Right atrium auricular region (tissue), 2 donors: Measurements from ENCODE around the gene DOC2A. TPM values are rescaled to one million over a fixed set of nuclear protein-coding genes. Genes with fewer than 3 reads are reported as not detected.

ENCODE experiments used
- DNase-seq: peaks from one replicate; pipeline ENCODE4 v3.0.0-alpha.2; 2019; ENCODE audit warnings: low spot score
- H3K27ac ChIP-seq, 2 donors: fragments of 200-600 bp; sonication (generic); 1 replicate in 1 of 2; 2 replicates in 1 of 2; pipeline ENCODE4 v1.5.1; 2016 to 2019
- H3K27me3 ChIP-seq, 2 donors: fragments of 200-600 bp; sonication (generic); one replicate each; pipeline versions ENCODE4 v1.5.1 to v1.6.0; 2017 to 2019
- H3K36me3 ChIP-seq: fragments of 200-600 bp; sonication (generic); one replicate; pipeline ENCODE4 v1.5.1; 2016
- H3K4me1 ChIP-seq, 2 donors: fragments of 200-600 bp; sonication (generic); one replicate each; pipeline versions ENCODE4 v1.5.1 to v1.6.0; 2017 to 2019
- H3K4me3 ChIP-seq, 2 donors: fragments of 200-600 bp; sonication (generic); 1 replicate in 1 of 2; 2 replicates in 1 of 2; pipeline ENCODE4 v1.5.1; 2017 to 2019; ENCODE audit warnings: mild to moderate bottlenecking in 1 of 2, moderate library complexity in 1 of 2
- H3K9me3 ChIP-seq, 2 donors: fragments of 200-600 bp; sonication (generic); one replicate each; pipeline ENCODE4 v1.5.1; 2019
- total RNA-seq, 2 donors: library from RNA; depleted of rRNA; stranded (reverse); fragments of >200 nt; gene quantifications; one replicate each; pipeline ENCODE4 v1.1.0, GENCODE V29; 2016
- TF ChIP-seq, protein P1 (sequence below), 2 donors: fragments of 200-600 bp; sonication (generic); IDR thresholded peaks; one replicate each; pipeline ENCODE4 v1.5.1; 2019; ENCODE audit warnings: antibody characterized with exemption in 2 of 2

Gene DOC2A
- total RNA-seq, result not detected

DNA sequence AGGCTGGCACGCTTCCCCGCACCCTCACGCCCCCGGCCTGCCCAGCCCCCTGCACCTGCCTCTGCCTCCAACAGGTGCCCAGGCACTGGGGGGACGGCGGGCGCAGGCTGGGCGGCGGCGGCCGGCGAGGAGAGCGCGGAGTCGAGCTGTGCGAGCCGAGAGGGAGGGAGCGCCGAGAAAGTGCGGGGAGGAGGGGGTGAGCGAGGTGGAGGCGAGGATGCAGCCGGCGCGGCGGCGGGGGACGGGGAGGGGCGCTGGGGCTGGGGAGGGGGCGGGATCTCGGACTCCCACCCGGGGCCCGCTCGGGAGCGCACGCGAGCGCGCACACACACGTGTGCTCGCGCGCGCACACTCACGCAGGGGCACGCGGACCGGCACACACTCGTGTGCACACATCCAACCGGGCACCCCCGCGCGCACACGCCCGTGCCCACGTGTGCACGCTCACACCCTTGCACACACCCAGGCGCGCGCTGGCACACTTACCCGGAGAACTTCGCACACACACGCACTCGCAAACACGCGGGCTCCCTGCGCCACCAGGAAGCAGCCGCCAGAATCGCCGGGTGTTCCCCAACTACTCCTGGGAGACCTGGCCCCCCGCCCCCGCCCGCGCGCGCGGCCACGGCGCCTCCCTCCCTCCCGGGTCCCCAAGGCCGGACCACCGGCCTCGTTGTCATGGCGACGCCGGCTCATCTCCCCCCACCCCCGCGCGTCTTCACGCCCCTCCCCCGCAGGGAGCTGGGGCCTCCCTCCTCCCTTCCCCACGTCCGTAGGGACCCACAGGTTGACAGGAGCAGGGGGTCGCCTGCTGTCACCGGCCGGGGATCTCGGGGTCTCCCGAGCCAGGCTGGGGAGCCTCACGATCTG lies at the start of gene DOC2A:
TSS of gene DOC2A (minus strand) at position 184 of the 870 bp plus-strand sequence. CDS start 805 bp downstream, outside the sequence.
- Histone ChIP-seq H3K4me3 (peak within 1 kb of the TSS; percentile 11 to 47), H3K27ac (no peak within 1 kb of the TSS), H3K36me3 (no peaks in the 10 kb centered on the region), H3K9me3 (no peaks in the 10 kb centered on the region), H3K27me3 (peaks cover 23 to 25% of the 10 kb centered on the region in 2 donors), H3K4me1 (peaks cover 0 to 25% of the 10 kb centered on the region in 2 donors)
- no peak for DNase-seq
- TF ChIP-seq, protein P1, sequence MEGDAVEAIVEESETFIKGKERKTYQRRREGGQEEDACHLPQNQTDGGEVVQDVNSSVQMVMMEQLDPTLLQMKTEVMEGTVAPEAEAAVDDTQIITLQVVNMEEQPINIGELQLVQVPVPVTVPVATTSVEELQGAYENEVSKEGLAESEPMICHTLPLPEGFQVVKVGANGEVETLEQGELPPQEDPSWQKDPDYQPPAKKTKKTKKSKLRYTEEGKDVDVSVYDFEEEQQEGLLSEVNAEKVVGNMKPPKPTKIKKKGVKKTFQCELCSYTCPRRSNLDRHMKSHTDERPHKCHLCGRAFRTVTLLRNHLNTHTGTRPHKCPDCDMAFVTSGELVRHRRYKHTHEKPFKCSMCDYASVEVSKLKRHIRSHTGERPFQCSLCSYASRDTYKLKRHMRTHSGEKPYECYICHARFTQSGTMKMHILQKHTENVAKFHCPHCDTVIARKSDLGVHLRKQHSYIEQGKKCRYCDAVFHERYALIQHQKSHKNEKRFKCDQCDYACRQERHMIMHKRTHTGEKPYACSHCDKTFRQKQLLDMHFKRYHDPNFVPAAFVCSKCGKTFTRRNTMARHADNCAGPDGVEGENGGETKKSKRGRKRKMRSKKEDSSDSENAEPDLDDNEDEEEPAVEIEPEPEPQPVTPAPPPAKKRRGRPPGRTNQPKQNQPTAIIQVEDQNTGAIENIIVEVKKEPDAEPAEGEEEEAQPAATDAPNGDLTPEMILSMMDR (IDR thresholded peaks at IDR 0.05), result no peak

DNA sequence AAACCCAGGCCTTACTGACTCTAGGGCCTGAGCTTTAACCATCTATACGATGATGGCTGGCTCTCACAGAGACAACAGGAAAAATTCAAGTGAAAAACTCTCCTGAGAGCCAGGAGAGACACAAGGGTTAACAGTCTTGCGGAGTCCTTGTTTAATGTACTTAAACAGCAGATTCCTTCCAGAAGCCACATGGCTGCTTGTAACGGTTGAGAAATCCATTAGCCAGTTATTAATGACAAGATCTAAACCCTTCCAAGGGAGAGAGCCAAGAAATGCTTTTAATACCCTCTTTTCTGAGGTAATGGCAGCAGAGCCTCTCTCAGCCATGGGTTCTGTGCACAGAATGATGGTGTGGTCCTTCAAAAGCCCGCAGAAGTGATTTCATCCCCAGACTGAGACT lies 49.5 kb upstream of the DOC2A start:
- no peak for DNase-seq
- Histone ChIP-seq H3K27me3 (no peaks in the 10 kb centered on the region), H3K4me1 (peaks cover 0 to 22% of the 10 kb centered on the region in 2 donors), H3K4me3 (no peak overlapping the region), H3K9me3 (no peaks in the 10 kb centered on the region), H3K27ac (peak overlapping the region in 1 of 2 donors; percentile 38), H3K36me3 (no peaks in the 10 kb centered on the region)
- TF ChIP-seq, protein P1 (IDR thresholded peaks at IDR 0.05), result no peak

DNA sequence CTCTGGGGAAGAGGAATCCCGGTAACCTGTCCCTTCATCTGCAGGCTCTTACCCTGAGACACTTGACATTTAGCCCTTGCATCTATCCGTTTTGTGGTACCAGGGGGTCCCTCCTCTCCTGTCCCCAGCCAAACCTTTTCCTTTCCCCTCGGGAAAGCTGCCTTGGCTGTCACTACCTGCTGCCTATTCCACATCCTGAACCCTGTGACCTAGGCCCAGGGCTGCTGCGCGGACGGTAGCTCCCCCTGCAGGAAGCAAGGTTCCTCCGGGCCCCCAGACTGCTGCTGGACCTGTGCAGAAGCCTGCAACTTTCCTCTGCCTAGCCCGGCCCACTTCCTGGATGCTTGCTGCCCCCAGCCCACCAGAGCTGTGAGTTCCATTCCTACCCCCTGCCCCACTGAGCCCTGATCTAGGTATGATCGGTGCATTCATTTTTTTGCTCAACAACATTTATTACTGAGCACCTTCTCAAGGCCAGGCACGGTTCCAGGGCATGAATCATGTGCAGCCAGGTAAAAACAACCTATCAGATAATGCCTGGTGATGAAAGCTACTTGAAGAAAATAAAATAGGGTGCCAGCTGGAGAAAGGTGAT lies 44.2 kb upstream of the DOC2A start:
- no peak for DNase-seq
- H3K4me1 ChIP-seq, result peaks cover 0 to 19% of the 10 kb centered on the region in 2 donors
- TF ChIP-seq, protein P1 (IDR thresholded peaks at IDR 0.05), result peak in 1 of 2 donors; percentile 22
- H3K27ac ChIP-seq, result no peak overlapping the region
- H3K36me3 ChIP-seq, result no peaks in the 10 kb centered on the region
- H3K4me3 ChIP-seq, result no peak overlapping the region
- H3K27me3 ChIP-seq, result no peaks in the 10 kb centered on the region
- H3K9me3 ChIP-seq, result no peaks in the 10 kb centered on the region

DNA sequence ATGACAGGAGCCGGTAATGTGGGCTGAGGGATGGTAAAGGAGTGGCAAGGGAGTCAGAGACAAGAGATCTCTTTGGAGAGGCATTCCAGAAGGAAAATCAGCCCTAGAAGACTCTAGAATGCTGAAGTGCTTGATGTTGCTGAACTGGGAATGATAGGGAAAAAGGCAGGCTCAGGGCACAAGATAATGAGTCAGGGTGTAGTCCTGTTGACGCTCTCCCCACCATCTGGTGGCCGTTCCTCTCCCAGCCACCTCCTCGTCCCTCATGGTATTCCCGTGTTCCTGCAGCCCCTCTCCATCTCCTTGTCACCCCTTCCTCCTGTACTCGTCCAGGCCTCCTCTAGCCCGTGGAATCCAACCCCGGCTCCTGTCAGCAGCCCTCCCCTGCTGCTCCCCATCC lies 43.6 kb upstream of the DOC2A start:
- H3K4me1 ChIP-seq, result peaks cover 0 to 19% of the 10 kb centered on the region in 2 donors
- H3K4me3 ChIP-seq, result no peak overlapping the region
- TF ChIP-seq, protein P1 (IDR thresholded peaks at IDR 0.05), result no peak
- H3K27me3 ChIP-seq, result no peaks in the 10 kb centered on the region
- no peaks in the 10 kb centered on the region for H3K36me3 ChIP-seq
- H3K27ac ChIP-seq, result no peak overlapping the region
- H3K9me3 ChIP-seq, result no peaks in the 10 kb centered on the region
- no peak for DNase-seq

DNA sequence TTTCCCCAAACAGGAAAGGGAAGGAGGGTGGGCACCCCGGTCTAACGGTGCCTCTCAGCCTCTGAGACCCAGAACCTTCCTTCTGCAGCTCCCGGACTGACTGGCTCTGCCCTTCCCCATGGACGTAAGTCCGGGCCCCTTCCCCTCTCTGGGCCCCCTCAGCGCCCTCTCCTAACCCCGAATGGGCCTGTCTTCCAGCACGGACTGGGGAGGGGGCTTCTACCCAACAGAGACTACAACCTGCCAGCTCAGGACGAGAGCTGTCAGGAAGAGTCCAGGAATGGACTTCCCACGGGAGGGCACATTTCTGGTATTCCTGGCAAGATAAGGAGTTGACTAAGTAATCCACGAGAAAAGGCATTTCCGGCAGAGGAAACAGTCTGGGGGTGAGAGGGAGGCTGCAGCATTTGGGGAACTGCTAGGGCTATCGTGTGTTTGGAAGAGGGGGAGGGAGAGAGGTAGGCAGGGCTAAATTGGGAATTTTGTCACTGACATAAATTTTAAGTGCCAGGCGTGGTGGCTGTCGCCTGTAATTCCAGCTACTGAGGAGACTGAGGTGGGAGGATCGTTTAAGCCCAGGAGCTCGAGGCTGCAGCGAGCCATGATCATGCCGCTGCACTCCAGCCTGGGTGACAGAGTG lies 42.7 kb upstream of the DOC2A start:
- H3K27ac ChIP-seq, result peak overlapping the region; percentile 9 to 50
- TF ChIP-seq, protein P1 (IDR thresholded peaks at IDR 0.05), result no peak
- H3K36me3 ChIP-seq, result no peaks in the 10 kb centered on the region
- DNase-seq, result no peak
- peak overlapping the region; percentile 50 to 74 for H3K4me3 ChIP-seq
- H3K27me3 ChIP-seq, result no peaks in the 10 kb centered on the region
- H3K4me1 ChIP-seq, result peaks cover 0 to 19% of the 10 kb centered on the region in 2 donors
- no peaks in the 10 kb centered on the region for H3K9me3 ChIP-seq
